MM.1S (cell line): ENCODE results near the gene TEX38.

Experiments
- CTCF ChIP-seq: fragments of 300-600 bp; sonication (generic); IDR thresholded peaks from 2 replicates; pipeline ENCODE4 v1.5.1; 2016; ENCODE audit warnings: antibody characterized with exemption, low read length, mixed read lengths
- EZH2 ChIP-seq: fragments of 300-600 bp; sonication (generic); optimal IDR thresholded peaks from 2 replicates; pipeline ENCODE3; 2017; ENCODE audit warnings: low read depth, mild to moderate bottlenecking, antibody characterized with exemption, low read length, mixed read lengths
- EZH2phosphoT487 ChIP-seq: fragments of 300-600 bp; sonication (generic); IDR thresholded peaks from 2 replicates; pipeline ENCODE4 v1.6.1; 2018; ENCODE audit warnings: antibody characterized with exemption, low read length

GRCh38 chr1:46717654-46718053 is 46.0 kb downstream of the TEX38 start:
- TF ChIP-seq CTCF (no peak), EZH2 (no peak), EZH2phosphoT487 (no peak)
